ENCODE measurements around the gene ITCH. TPM values are rescaled to one million over a fixed set of nuclear protein-coding genes. Genes with fewer than 3 reads are reported as not detected.

Gene ITCH
- total RNA-seq: 10 to 100 TPM; 36.4 to 49.0 (median 40.3) TPM
- polyA plus RNA-seq: 10 to 100 TPM in 1 of 2 donors, 1 to 10 TPM in 1; 6.0 to 21.8 TPM
- long read RNA-seq, donor 1, full-length matches to known transcripts: 7 of 16 reads
- long read RNA-seq, donor 1, partial matches to known transcripts: 7 of 16 reads
- long read RNA-seq, donor 1, other reads (novel, unspliced or antisense): 2 of 16 reads
- long read RNA-seq, donor 2, full-length matches to known transcripts: 17 of 42 reads
- long read RNA-seq, donor 2, partial matches to known transcripts: 16 of 42 reads
- long read RNA-seq, donor 2, other reads (novel, unspliced or antisense): 9 of 42 reads
- long read RNA-seq, donor 3, full-length matches to known transcripts: 9 of 33 reads
- long read RNA-seq, donor 3, partial matches to known transcripts: 13 of 33 reads
- long read RNA-seq, donor 3, other reads (novel, unspliced or antisense): 11 of 33 reads

DNA sequence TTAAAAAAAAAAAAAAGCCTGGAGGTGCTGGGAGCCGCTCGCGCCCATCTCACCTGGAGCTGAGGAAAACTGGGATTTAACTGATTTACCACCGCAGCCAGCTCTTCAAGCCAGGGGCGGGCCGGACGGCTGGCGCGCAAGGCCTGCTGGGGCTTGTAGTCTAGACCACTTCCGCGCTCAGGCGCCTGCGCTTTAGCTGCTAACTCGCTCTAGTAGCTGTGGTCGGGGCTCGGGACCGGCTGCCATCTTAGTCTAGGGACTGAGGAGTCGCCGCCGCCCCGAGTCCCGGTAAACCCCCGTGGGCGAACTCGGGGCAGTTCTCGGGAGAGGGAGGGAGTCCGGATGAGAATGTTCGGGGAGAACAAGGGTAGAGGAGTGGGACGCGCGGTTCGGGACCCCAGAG, at the start of gene ITCH:
TSS of gene ITCH (plus strand) at position 212 of the 403 bp plus-strand sequence. CDS start 30,539 bp downstream, outside the sequence.
- ATAC-seq: peak; percentile 100
- no peaks in the 10 kb centered on the region for H3K27me3 ChIP-seq
- TF ChIP-seq, protein P1, sequence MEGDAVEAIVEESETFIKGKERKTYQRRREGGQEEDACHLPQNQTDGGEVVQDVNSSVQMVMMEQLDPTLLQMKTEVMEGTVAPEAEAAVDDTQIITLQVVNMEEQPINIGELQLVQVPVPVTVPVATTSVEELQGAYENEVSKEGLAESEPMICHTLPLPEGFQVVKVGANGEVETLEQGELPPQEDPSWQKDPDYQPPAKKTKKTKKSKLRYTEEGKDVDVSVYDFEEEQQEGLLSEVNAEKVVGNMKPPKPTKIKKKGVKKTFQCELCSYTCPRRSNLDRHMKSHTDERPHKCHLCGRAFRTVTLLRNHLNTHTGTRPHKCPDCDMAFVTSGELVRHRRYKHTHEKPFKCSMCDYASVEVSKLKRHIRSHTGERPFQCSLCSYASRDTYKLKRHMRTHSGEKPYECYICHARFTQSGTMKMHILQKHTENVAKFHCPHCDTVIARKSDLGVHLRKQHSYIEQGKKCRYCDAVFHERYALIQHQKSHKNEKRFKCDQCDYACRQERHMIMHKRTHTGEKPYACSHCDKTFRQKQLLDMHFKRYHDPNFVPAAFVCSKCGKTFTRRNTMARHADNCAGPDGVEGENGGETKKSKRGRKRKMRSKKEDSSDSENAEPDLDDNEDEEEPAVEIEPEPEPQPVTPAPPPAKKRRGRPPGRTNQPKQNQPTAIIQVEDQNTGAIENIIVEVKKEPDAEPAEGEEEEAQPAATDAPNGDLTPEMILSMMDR (IDR thresholded peaks at IDR 0.05): peak in 1 of 12 donors; percentile 6
- peak; percentile 69 to 92 for TF ChIP-seq POLR2A (IDR thresholded peaks at IDR 0.05)
- intact Hi-C loops (cut with DNase I): loop anchor here in 1 of 10 donors (5.0 kb wide), 1 partner anchor 61 kb away; the partner anchor contains the start of gene AHCY
- WGBS, 4 donors: 0 to 1% (median 0%) methylated on average over 19 to 32 of the region's 32 CpGs
- peaks cover 0 to 6% (median 0%) of the 10 kb centered on the region in 9 donors for H3K36me3 ChIP-seq
- H3K27ac ChIP-seq: peak within 1 kb of the TSS; percentile 89 to 98 (median 94)
- no peaks in the 10 kb centered on the region for H3K9me3 ChIP-seq
- peak; percentile 95 to 98 (median 97) for DNase-seq
- H3K4me1 ChIP-seq: peaks cover 2 to 47% (median 32%) of the 10 kb centered on the region in 12 donors
- H3K4me3 ChIP-seq: peak within 1 kb of the TSS; percentile 77 to 99 (median 94)

DNA sequence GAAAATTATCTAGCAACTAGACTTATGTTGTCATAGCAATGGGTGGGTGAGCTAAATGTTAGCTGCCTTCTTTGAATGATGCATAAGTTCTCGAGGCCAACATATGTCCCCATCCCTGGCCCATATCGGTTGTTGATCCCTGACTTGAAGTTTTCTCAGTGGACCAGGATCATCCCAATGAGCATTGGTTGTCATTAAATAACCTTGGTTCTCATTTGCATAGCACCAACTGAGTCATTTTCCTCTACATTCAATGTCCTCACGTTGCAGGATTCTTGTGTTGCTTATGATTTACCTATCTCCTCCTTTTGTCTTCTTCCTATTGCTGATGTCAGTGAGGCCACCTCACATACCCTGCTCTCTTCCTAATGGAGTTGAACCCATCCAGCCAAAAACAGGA, 47.8 kb upstream of the ITCH start:
- H3K4me1 ChIP-seq: peaks cover 0 to 20% (median 11%) of the 10 kb centered on the region in 12 donors
- 88 to 93% (median 90%) methylated on average over 3 of the region's 3 CpGs for WGBS, 4 donors
- TF ChIP-seq, protein P1 (IDR thresholded peaks at IDR 0.05): no peak
- no peak for TF ChIP-seq POLR2A (IDR thresholded peaks at IDR 0.05)
- H3K4me3 ChIP-seq: no peak overlapping the region
- H3K9me3 ChIP-seq: no peaks in the 10 kb centered on the region
- DNase-seq (no peak), ATAC-seq (no peak)
- no peak overlapping the region for H3K27ac ChIP-seq
- peaks cover 0 to 17% (median 0%) of the 10 kb centered on the region in 9 donors for H3K27me3 ChIP-seq
- intact Hi-C loops (cut with DNase I): loop anchor here in 9 of 10 donors (5.0 to 10.0 kb wide), 8 partner anchors 160 to 460 kb away; partner anchors contain the start of genes DYNLRB1 (in 1 of the 9) and TP53INP2 (in 1 of the 9)
- H3K36me3 ChIP-seq: no peaks in the 10 kb centered on the region

DNA sequence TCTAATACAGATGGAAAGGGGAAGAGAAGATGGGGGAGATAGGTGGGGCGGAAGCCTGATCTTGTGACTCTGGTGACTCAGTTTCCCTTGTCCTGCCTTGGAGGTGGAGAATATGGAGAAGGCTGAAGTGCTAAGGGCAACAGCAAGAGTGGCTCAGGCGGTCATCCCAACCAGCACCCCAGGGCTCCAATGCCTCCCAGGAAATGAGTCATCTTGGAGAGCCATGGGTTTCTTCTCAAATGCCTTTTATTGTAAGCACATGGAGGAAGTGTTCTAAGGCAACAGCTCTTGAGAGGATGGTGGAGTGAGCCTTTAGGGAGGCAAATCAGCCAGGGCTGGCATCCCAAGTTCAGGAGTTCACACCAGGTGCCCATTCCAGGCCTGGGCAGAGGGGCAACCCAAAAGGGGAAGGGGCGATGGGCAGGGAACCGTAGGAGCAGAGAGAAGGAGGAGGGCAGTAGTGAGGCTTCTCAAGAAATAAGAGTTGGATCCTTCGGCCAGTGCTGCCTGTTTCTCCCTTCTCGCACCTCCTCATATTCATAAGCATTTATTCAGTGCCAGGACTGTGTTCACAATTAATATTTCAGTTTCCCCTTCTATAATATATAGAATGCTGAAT, 46.8 kb upstream of the ITCH start:
- Histone ChIP-seq H3K27ac (no peak overlapping the region), H3K4me1 (peaks cover 0 to 17% (median 10%) of the 10 kb centered on the region in 12 donors), H3K9me3 (no peaks in the 10 kb centered on the region), H3K36me3 (no peaks in the 10 kb centered on the region), H3K27me3 (peaks cover 0 to 12% (median 0%) of the 10 kb centered on the region in 9 donors), H3K4me3 (no peak overlapping the region)
- no peak for ATAC-seq
- 93 to 97% (median 95%) methylated on average over 6 of the region's 6 CpGs for WGBS, 4 donors
- no peak for TF ChIP-seq POLR2A (IDR thresholded peaks at IDR 0.05)
- TF ChIP-seq, protein P1 (IDR thresholded peaks at IDR 0.05): no peak
- DNase-seq: no peak
- intact Hi-C loops (cut with DNase I): loop anchor here in 9 of 10 donors (5.0 to 10.0 kb wide), 8 partner anchors 158 to 458 kb away; partner anchors contain the start of genes DYNLRB1 (in 1 of the 9) and TP53INP2 (in 1 of the 9)
